Activated CD4-positive, alpha-beta T cell treated with anti-CD3 and anti-CD28 coated beads for 36 hours (primary cell): Measurements from ENCODE around the gene ADGRB3. TPM values are rescaled to one million over a fixed set of nuclear protein-coding genes. Genes with fewer than 3 reads are reported as not detected.

Experiments used
- ATAC-seq: fragments of 200-7000 bp; cut with Tn5 transposase; one replicate; pipeline ENCODE4 v1.10.0; 2021; ENCODE audit warnings: mild to moderate bottlenecking, moderate library complexity
- CTCF ChIA-PET: fragments of 350-600 bp; sonication (Branson Sonifier 250); formaldehyde crosslinking; loops from one replicate; lab custom pipeline; 2021; ENCODE audit warnings: antibody characterized with exemption; lab: Charles Lee
- POLR2A ChIA-PET: fragments of 350-600 bp; sonication (Branson Sonifier 250); formaldehyde crosslinking; loops from one replicate; lab custom pipeline; 2021; ENCODE audit warnings: antibody characterized with exemption, inconsistent platforms; lab: Charles Lee
- DNase-seq: peaks from one replicate; pipeline ENCODE4 v3.0.0-alpha.2; 2020
- H3K27ac Mint-ChIP-seq: one replicate; pipeline ENCODE4 v1.8.0; 2021; ENCODE audit warnings: mixed read lengths
- H3K27me3 Mint-ChIP-seq: one replicate; pipeline ENCODE4 v1.8.0; 2021; ENCODE audit warnings: mixed read lengths
- H3K36me3 Mint-ChIP-seq: one replicate; pipeline ENCODE4 v1.8.0; 2021; ENCODE audit warnings: low read depth, mixed read lengths
- H3K4me1 Mint-ChIP-seq: one replicate; pipeline ENCODE4 v1.8.0; 2021; ENCODE audit warnings: mixed read lengths
- H3K4me3 Mint-ChIP-seq: one replicate; pipeline ENCODE4 v1.8.0; 2021; ENCODE audit warnings: mild to moderate bottlenecking, moderate library complexity, mixed read lengths
- H3K9me3 Mint-ChIP-seq: one replicate; pipeline ENCODE4 v1.8.0; 2021; ENCODE audit warnings: low read depth, mixed read lengths
- intact Hi-C, 2 experiments: fragments of 100-400 bp; cut with DNase I in 1 of 2; cut with micrococcal nuclease in 1 of 2; formaldehyde crosslinking; loops; one replicate each; pipeline versions ENCODE4 v1.14.2 to v1.15.1; 2022 to 2024; cut with DNase I, micrococcal nuclease
- total RNA-seq, 2 experiments: library from RNA; stranded (reverse); gene quantifications; one replicate each; pipeline ENCODE4 v1.2.3, GENCODE V29; 2021

ADGRB3 gene
- total RNA-seq, 2 experiments from 2014 or later = not detected

- intact Hi-C loops = no loop called here
- ATAC-seq (no peak), DNase-seq (no peak)
- POLR2A ChIA-PET = no interaction called here
- Mint-ChIP-seq H3K27me3 (no peaks in the 10 kb centered on the region), H3K4me3 (no peak overlapping the region), H3K36me3 (no peaks in the 10 kb centered on the region), H3K27ac (no peak overlapping the region), H3K4me1 (no peaks in the 10 kb centered on the region), H3K9me3 (no peaks in the 10 kb centered on the region)
- CTCF ChIA-PET = no interaction called here
Measured at GRCh38 chr6:68650142-68650541, 15.1 kb downstream of the ADGRB3 start.

GRCh38 chr6:68651011-68651985 is 16.2 kb downstream of the ADGRB3 start:
- Mint-ChIP-seq H3K27me3 (no peaks in the 10 kb centered on the region), H3K4me1 (no peaks in the 10 kb centered on the region), H3K9me3 (no peaks in the 10 kb centered on the region), H3K36me3 (no peaks in the 10 kb centered on the region), H3K4me3 (no peak overlapping the region), H3K27ac (no peak overlapping the region)
- ChIA-PET POLR2A (no interaction called here), CTCF (no interaction called here)
- ATAC-seq = no peak
- intact Hi-C loops = no loop called here
- no peak for DNase-seq

GRCh38 chr6:68652117-68652536 is 17.0 kb downstream of the ADGRB3 start:
- intact Hi-C loops = no loop called here
- Mint-ChIP-seq H3K4me1 (no peaks in the 10 kb centered on the region), H3K36me3 (no peaks in the 10 kb centered on the region), H3K27me3 (no peaks in the 10 kb centered on the region), H3K27ac (no peak overlapping the region), H3K9me3 (no peaks in the 10 kb centered on the region), H3K4me3 (no peak overlapping the region)
- no peak for DNase-seq
- ChIA-PET CTCF (no interaction called here), POLR2A (no interaction called here)
- ATAC-seq = no peak

- Mint-ChIP-seq H3K27ac (no peak overlapping the region), H3K4me3 (no peak overlapping the region)
Measured at GRCh38 chr6:68653074-68653705, 18.1 kb downstream of the ADGRB3 start.

GRCh38 chr6:68653706-68654089 is 18.6 kb downstream of the ADGRB3 start:
- DNase-seq (no peak), ATAC-seq (no peak)
- intact Hi-C loops = no loop called here
- Mint-ChIP-seq H3K9me3 (no peaks in the 10 kb centered on the region), H3K4me3 (no peak overlapping the region), H3K4me1 (no peaks in the 10 kb centered on the region), H3K36me3 (no peaks in the 10 kb centered on the region), H3K27me3 (no peaks in the 10 kb centered on the region), H3K27ac (no peak overlapping the region)
- ChIA-PET CTCF (no interaction called here), POLR2A (no interaction called here)

More at GRCh38 chr6:68653074-68653705, 18.1 kb downstream of the ADGRB3 start:
- H3K36me3 Mint-ChIP-seq = no peaks in the 10 kb centered on the region
- POLR2A ChIA-PET = no interaction called here
- no peaks in the 10 kb centered on the region for H3K9me3 Mint-ChIP-seq
- H3K4me1 Mint-ChIP-seq = no peaks in the 10 kb centered on the region
- CTCF ChIA-PET = no interaction called here
- intact Hi-C loops = no loop called here
- no peaks in the 10 kb centered on the region for H3K27me3 Mint-ChIP-seq
- ATAC-seq (no peak), DNase-seq (no peak)

- intact Hi-C loops = no loop called here
- H3K36me3 Mint-ChIP-seq = no peaks in the 10 kb centered on the region
- no peak overlapping the region for H3K4me3 Mint-ChIP-seq
- H3K27ac Mint-ChIP-seq = no peak overlapping the region
- ATAC-seq = no peak
- no peaks in the 10 kb centered on the region for H3K4me1 Mint-ChIP-seq
- no peaks in the 10 kb centered on the region for H3K27me3 Mint-ChIP-seq
- CTCF ChIA-PET = no interaction called here
- POLR2A ChIA-PET = no interaction called here
- no peak for DNase-seq
- H3K9me3 Mint-ChIP-seq = no peaks in the 10 kb centered on the region
Measured at GRCh38 chr6:68654134-68654533, 19.1 kb downstream of the ADGRB3 start.

GRCh38 chr6:68655028-68655427 is 19.9 kb downstream of the ADGRB3 start:
- POLR2A ChIA-PET = no interaction called here
- intact Hi-C loops = no loop called here
- Mint-ChIP-seq H3K4me1 (no peaks in the 10 kb centered on the region), H3K27ac (no peak overlapping the region), H3K4me3 (no peak overlapping the region), H3K27me3 (no peaks in the 10 kb centered on the region), H3K9me3 (no peaks in the 10 kb centered on the region), H3K36me3 (no peaks in the 10 kb centered on the region)
- CTCF ChIA-PET = no interaction called here
- no peak for ATAC-seq
- no peak for DNase-seq

GRCh38 chr6:68657374-68658139 is 22.5 kb downstream of the ADGRB3 start:
- POLR2A ChIA-PET = no interaction called here

GRCh38 chr6:68658338-68658737 is 23.3 kb downstream of the ADGRB3 start:
- ATAC-seq = no peak
- H3K27me3 Mint-ChIP-seq = no peaks in the 10 kb centered on the region

More at GRCh38 chr6:68657374-68658139, 22.5 kb downstream of the ADGRB3 start:
- DNase-seq = no peak
- no peak overlapping the region for H3K4me3 Mint-ChIP-seq
- H3K4me1 Mint-ChIP-seq = no peaks in the 10 kb centered on the region
- CTCF ChIA-PET = no interaction called here
- H3K27ac Mint-ChIP-seq = no peak overlapping the region
- intact Hi-C loops = no loop called here
- H3K9me3 Mint-ChIP-seq = no peaks in the 10 kb centered on the region
- no peak for ATAC-seq
- H3K36me3 Mint-ChIP-seq = no peaks in the 10 kb centered on the region
- H3K27me3 Mint-ChIP-seq = no peaks in the 10 kb centered on the region

GRCh38 chr6:68673255-68673654 is 38.2 kb downstream of the ADGRB3 start:
- CTCF ChIA-PET = no interaction called here
- no peak for DNase-seq
- peaks cover 4% of the 10 kb centered on the region for H3K9me3 Mint-ChIP-seq

More at GRCh38 chr6:68658338-68658737, 23.3 kb downstream of the ADGRB3 start:
- Mint-ChIP-seq H3K36me3 (no peaks in the 10 kb centered on the region), H3K4me3 (no peak overlapping the region), H3K4me1 (no peaks in the 10 kb centered on the region), H3K27ac (no peak overlapping the region), H3K9me3 (no peaks in the 10 kb centered on the region)
- intact Hi-C loops = no loop called here
- no peak for DNase-seq
- ChIA-PET POLR2A (no interaction called here), CTCF (interaction anchor here (1.1 kb wide), 1 partner anchor 10 kb away, joined by 3 read pairs; no protein-coding TSS in a partner anchor)

GRCh38 chr6:68675548-68675947 is 40.5 kb downstream of the ADGRB3 start:
- Mint-ChIP-seq H3K36me3 (no peaks in the 10 kb centered on the region), H3K9me3 (no peaks in the 10 kb centered on the region), H3K27me3 (no peaks in the 10 kb centered on the region), H3K27ac (no peak overlapping the region), H3K4me3 (no peak overlapping the region), H3K4me1 (no peaks in the 10 kb centered on the region)
- DNase-seq = no peak
- intact Hi-C loops = no loop called here
- CTCF ChIA-PET = no interaction called here
- no peak for ATAC-seq
- POLR2A ChIA-PET = no interaction called here

More at GRCh38 chr6:68673255-68673654, 38.2 kb downstream of the ADGRB3 start:
- Mint-ChIP-seq H3K27ac (no peak overlapping the region), H3K4me1 (no peaks in the 10 kb centered on the region), H3K27me3 (no peaks in the 10 kb centered on the region), H3K4me3 (no peak overlapping the region), H3K36me3 (no peaks in the 10 kb centered on the region)
- intact Hi-C loops = no loop called here
- POLR2A ChIA-PET = no interaction called here
- ATAC-seq = no peak
